Uterus (tissue), 3 donors: ENCODE measurements around the gene ARHGAP11B.
"Not testable (repeated sequence)": the region's sequence is repeated elsewhere in the genome, so short reads cannot be mapped to it uniquely, and the experiment has no call there.

Source experiments
- DNase-seq, 2 donors: peaks; one replicate each; pipeline ENCODE4 v3.0.0-alpha.2; 2019 to 2020
- H3K27ac ChIP-seq, 2 donors: fragments of 200-600 bp; sonication (generic); 1 replicate in 1 of 2; 2 replicates in 1 of 2; pipeline ENCODE4 v1.5.1; 2016 to 2018
- H3K27me3 ChIP-seq, 2 donors: fragments of 200-600 bp; sonication (generic); one replicate each; pipeline ENCODE4 v1.5.1; 2018 to 2019; ENCODE audit warnings: control low read depth in 1 of 2
- H3K36me3 ChIP-seq, 2 donors: fragments of 200-600 bp; sonication (generic); one replicate each; pipeline ENCODE4 v1.5.1; 2019; ENCODE audit warnings: control low read depth in 1 of 2
- H3K4me1 ChIP-seq, 2 donors: fragments of 200-600 bp; sonication (generic); one replicate each; pipeline ENCODE4 v1.5.1; 2018 to 2019; ENCODE audit warnings: control low read depth in 1 of 2
- H3K4me3 ChIP-seq, 2 donors: fragments of 200-600 bp; sonication (generic); 1 replicate in 1 of 2; 2 replicates in 1 of 2; pipeline ENCODE4 v1.5.1; 2018 to 2019; ENCODE audit warnings: mild to moderate bottlenecking in 1 of 2
- H3K9me3 ChIP-seq, 2 donors: fragments of 200-600 bp; sonication (generic); one replicate each; pipeline ENCODE4 v1.5.1; 2019; ENCODE audit warnings: control low read depth in 1 of 2
- CTCF ChIP-seq, 4 experiments: fragments of 200-600 bp in 2 of 4; fragments of 450-650 bp in 2 of 4; sonication (generic) in 2 of 4; IDR thresholded peaks; one replicate each; pipeline ENCODE4 v1.5.1; 2016 to 2019; ENCODE audit warnings: antibody characterized with exemption in 4 of 4, mild to moderate bottlenecking in 2 of 4, moderate library complexity in 1 of 4
- POLR2A ChIP-seq, 2 donors: fragments of 450-650 bp; IDR thresholded peaks; one replicate each; pipeline ENCODE4 v1.6.1; 2016; ENCODE audit warnings: antibody characterized with exemption in 2 of 2, mild to moderate bottlenecking in 1 of 2, moderate library complexity in 1 of 2
- intact Hi-C: fragments of 100-400 bp; cut with DNase I; formaldehyde crosslinking; loops from one replicate; pipeline ENCODE4 v1.15.1; 2023; ENCODE audit warnings: low total_unique reads
- donor health status: DM: yes; HTN: yes; CAD: no.

The ARHGAP11B gene

DNA sequence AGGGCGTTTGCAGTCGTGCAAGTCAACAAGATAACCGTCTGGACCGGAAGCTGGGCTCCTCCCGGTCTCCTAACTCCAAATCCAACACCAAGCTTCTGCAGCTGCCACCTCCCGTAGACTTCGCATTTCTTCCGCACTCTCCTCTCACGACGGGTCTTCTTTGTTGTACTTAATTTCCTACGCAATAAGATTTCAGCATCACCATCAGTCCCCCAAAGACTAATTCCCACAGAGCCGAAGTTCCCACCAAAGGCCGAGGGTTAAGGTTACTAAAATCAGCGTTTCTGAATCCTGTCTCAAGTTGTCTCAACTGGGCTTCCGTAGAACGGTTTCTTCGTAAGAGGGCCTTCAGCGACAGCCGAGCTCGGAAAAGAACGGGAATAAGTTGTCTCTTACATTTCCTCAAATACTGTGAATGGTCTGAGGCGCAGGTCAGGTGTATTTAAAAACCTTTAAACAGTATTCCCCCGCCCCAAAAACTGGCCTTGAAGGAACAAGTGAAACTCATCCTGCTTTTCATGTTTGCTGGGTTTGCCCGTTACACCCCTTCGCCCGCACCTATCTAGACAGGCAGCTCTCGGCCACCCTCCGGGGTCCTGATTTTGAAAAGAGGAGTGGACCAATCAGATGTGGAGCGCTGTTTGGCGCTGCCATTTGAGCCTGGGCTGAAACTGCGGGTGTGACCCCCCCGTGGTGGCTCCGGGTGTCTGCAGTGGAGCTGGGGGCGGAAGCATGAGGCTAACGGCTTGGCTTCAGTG lies at the start of gene ARHGAP11B:
Gene ARHGAP11B (plus strand): TSS at position 693 of the 758 bp plus-strand sequence.
- peak within 1 kb of the TSS; percentile 55 to 65 for H3K4me3 ChIP-seq
- H3K27me3 ChIP-seq, H3K36me3 ChIP-seq, H3K9me3 ChIP-seq, H3K4me1 ChIP-seq, intact Hi-C loops: not testable (repeated sequence)
- peak; percentile 82 to 90 for DNase-seq
- H3K27ac ChIP-seq: peak within 1 kb of the TSS; percentile 83 to 90
- peak in 1 of 2 donors; percentile 15 for TF ChIP-seq POLR2A (IDR thresholded peaks at IDR 0.05)

- DNase-seq, H3K36me3 ChIP-seq, H3K27me3 ChIP-seq, intact Hi-C loops, H3K4me1 ChIP-seq, H3K9me3 ChIP-seq, H3K27ac ChIP-seq, H3K4me3 ChIP-seq: not testable (repeated sequence)
Observed at GRCh38 chr15:30579394-30579970, 46.4 kb upstream of the ARHGAP11B start.

DNA sequence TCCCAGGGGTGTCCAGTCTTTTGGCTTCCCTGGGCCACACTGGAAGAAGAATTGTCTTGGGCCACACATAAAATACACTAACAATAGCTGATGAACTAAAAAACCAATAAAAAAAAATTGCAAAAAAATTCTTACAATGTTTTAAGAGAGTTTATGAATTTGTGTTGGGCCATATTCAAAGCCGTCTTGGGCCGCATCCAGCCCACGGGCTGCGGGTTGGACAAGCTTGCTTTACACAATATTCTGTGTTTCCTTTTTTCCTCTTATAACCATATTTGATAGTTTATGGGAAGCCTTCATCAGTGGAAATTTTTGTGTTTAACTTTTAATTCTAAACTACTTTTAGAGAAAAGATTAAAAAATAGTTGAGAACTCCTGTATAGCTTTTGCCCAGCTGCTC lies 45.2 kb upstream of the ARHGAP11B start:
- H3K36me3 ChIP-seq, DNase-seq, H3K4me3 ChIP-seq, intact Hi-C loops, H3K9me3 ChIP-seq, H3K4me1 ChIP-seq, H3K27me3 ChIP-seq, H3K27ac ChIP-seq: not testable (repeated sequence)

GRCh38 chr15:30598953-30599352 lies 27.0 kb upstream of the ARHGAP11B start:
- H3K27me3 ChIP-seq, H3K4me1 ChIP-seq, H3K27ac ChIP-seq, H3K36me3 ChIP-seq, H3K9me3 ChIP-seq, DNase-seq, H3K4me3 ChIP-seq, intact Hi-C loops: not testable (repeated sequence)
- peak; percentile 7 to 41 (median 26) for TF ChIP-seq CTCF (IDR thresholded peaks at IDR 0.05)

DNA sequence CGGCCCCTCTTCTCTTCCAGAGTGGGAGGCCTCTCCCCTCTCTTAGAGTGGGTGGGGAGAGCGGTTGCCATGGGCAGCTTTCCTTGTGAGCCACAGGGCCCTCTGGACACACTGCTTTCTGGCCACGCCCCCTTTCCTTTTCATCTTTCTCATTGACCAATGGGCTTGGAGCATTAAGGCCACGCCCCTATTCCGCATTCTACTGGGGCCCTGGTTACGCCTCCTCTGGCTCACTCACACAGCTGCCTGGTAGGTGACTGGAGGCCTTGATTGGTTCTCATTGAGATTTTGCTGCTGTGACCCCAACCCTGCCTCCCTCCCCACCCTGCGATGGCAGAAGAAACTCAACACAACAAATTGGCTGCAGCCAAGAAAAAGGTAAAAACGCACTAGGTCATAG lies 22.1 kb upstream of the ARHGAP11B start, which contains the start of gene GOLGA8H:
Gene GOLGA8H (plus strand): TSS at position 233 of the 400 bp plus-strand sequence. CDS start 98 bp downstream, at position 331.
- H3K4me1 ChIP-seq, DNase-seq, H3K27ac ChIP-seq, H3K27me3 ChIP-seq, H3K9me3 ChIP-seq, H3K36me3 ChIP-seq, H3K4me3 ChIP-seq, intact Hi-C loops: not testable (repeated sequence)

DNA sequence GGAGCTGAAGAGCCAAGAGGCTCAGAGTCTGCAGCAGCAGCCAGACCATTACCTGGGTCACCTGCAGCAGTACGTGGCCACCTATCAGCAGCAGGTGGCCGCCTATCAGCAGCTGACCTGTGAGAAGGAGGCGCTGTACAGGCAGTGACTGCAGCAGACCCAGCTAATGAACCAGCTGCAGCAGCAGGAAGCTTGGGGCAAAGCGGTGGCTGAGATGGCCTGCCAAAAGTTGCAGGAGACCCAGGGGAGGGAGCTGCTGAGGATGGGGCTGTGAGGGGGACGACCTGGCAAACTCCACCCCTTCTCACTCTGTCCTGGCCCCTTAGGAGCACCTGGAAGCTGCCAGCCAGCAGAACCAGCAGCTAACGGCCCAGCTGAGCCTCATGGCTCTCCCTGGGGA lies 13.7 kb upstream of the ARHGAP11B start:
- H3K4me1 ChIP-seq, intact Hi-C loops, H3K36me3 ChIP-seq, DNase-seq, H3K4me3 ChIP-seq, H3K9me3 ChIP-seq, H3K27ac ChIP-seq, H3K27me3 ChIP-seq: not testable (repeated sequence)

DNA sequence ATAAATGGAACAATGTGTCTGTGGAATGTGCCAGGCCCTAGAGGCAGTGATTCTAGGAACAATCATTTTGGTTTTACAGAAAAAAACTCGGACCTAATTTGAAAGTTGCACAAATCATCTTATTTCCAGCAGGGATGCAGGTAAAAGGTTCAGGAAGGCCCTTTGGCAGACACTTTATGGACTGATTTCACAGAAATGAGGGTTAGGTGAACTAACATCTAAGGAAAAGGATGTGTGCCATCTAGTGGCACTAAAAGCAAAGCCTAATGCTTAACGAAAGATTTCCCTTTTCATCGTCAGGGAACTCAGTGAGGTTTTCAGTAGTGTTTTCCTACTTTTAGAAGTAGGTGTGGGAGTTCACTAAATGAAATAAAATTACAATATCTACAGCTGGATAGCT lies 4.6 kb upstream of the ARHGAP11B start:
- H3K36me3 ChIP-seq, H3K4me3 ChIP-seq, H3K4me1 ChIP-seq, H3K27me3 ChIP-seq, DNase-seq, H3K9me3 ChIP-seq, intact Hi-C loops, H3K27ac ChIP-seq: not testable (repeated sequence)
- peak in 1 of 4 experiments; percentile 10 for TF ChIP-seq CTCF (IDR thresholded peaks at IDR 0.05)

DNA sequence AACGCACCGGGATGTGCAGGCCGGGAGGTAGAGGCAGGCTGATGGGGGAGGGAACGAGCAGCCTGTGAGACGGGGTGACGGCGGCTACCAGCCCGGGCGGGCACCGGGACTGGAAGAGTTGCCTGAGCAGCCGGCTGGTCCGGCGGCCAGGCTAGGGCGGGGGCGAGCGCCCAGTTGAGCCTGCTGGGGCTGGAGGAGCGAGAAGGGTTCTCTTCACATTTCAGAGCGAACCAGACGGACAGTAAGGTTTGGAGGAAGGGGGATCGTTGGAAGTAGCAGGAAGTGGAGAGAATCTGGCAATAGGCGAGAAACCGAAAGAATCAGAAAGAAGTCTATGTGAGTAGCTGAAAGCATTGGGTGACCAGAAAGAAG lies 252 bp downstream of the ARHGAP11B start:
- intact Hi-C loops, H3K36me3 ChIP-seq, H3K27me3 ChIP-seq, DNase-seq, H3K4me1 ChIP-seq, H3K9me3 ChIP-seq: not testable (repeated sequence)
- peak overlapping the region; percentile 83 to 90 for H3K27ac ChIP-seq
- peak overlapping the region; percentile 55 to 65 for H3K4me3 ChIP-seq

DNA sequence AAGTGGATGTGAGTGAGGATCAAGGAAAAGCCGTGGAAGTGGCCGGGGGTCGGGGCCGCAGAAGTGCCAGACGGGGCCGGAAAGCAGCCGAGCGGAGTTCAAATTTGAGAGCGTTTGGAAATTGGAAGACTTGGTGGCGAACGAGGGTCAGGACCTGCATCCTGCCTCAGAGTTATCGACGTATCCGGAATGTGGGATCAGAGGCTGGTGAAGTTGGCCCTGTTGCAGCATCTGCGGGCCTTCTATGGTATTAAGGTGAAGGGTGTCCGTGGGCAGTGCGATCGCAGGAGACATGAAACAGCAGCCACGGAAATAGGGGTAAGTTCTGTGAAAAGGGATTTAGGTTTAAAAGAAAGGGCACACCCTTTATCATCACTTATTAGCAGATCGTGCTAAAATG lies 704 bp downstream of the ARHGAP11B start:
- H3K4me3 ChIP-seq: peak overlapping the region; percentile 55 to 65
- not testable (repeated sequence) for DNase-seq, H3K27ac ChIP-seq

More for the DNA sequence above, 704 bp downstream of the ARHGAP11B start:
- H3K27me3 ChIP-seq, H3K4me1 ChIP-seq, H3K9me3 ChIP-seq, intact Hi-C loops, H3K36me3 ChIP-seq: not testable (repeated sequence)
